ENCODE results near the gene DLL4. TPM values are rescaled to one million over a fixed set of nuclear protein-coding genes. Genes with fewer than 3 reads are reported as not detected.

Gene DLL4
- total RNA-seq, 2 experiments from 2014 or later = 0.11 to 0.14 TPM

- ATAC-seq (ENCODE audit: poor library complexity) (no peak), DNase-seq (no peak)
- CTCF ChIA-PET = interaction anchor here (1.2 kb wide), 1 partner anchor 14 kb away, joined by 3 read pairs; no protein-coding TSS in a partner anchor
- intact Hi-C loops (cut with DNase I, micrococcal nuclease) = loop anchor here in 1 of 2 experiments (10.0 kb wide), 3 partner anchors 52 to 448 kb away; partner anchors contain the start of genes KNL1 and NDUFAF1
- peaks cover 18% of the 10 kb centered on the region for H3K4me1 ChIP-seq (ENCODE audit: insufficient read depth, low read length)
- TF ChIP-seq CTCF (IDR thresholded peaks at IDR 0.05) = no peak
- Mint-ChIP-seq H3K27me3 (no peaks in the 10 kb centered on the region), H3K9me3 (no peaks in the 10 kb centered on the region), H3K4me1 (ENCODE audit: low read depth) (peaks cover 6% of the 10 kb centered on the region), H3K36me3 (ENCODE audit: low read depth) (peaks cover 9% of the 10 kb centered on the region), H3K27ac (no peak overlapping the region), H3K4me3 (no peak overlapping the region)
- no peaks in the 10 kb centered on the region for H3K36me3 ChIP-seq (ENCODE audit: insufficient read depth, low read length)
- no peak overlapping the region for H3K4me3 ChIP-seq (ENCODE audit: low read length)
- H3K9me3 ChIP-seq (ENCODE audit: control insufficient read depth in 1 of 2, insufficient read depth in 1 of 2, low read length in 2 of 2) = no peaks in the 10 kb centered on the region
- POLR2A ChIA-PET = interaction anchor here (0.7 kb wide), 1 partner anchor 24 kb away, joined by 3 read pairs; no protein-coding TSS in a partner anchor
- H3K27ac ChIP-seq (ENCODE audit: low read depth in 1 of 2, low read length in 2 of 2) = no peak overlapping the region
- no peaks in the 10 kb centered on the region for H3K27me3 ChIP-seq (ENCODE audit: control insufficient read depth in 1 of 2, insufficient read depth in 2 of 2, low read length in 2 of 2)
Observed at GRCh38 chr15:40957041-40957555, 28.0 kb downstream of the DLL4 start.

GRCh38 chr15:40957581-40958051 lies 28.5 kb downstream of the DLL4 start:
- Mint-ChIP-seq H3K4me3 (no peak overlapping the region), H3K27me3 (no peaks in the 10 kb centered on the region), H3K9me3 (no peaks in the 10 kb centered on the region), H3K27ac (no peak overlapping the region), H3K4me1 (ENCODE audit: low read depth) (peaks cover 6% of the 10 kb centered on the region), H3K36me3 (ENCODE audit: low read depth) (peaks cover 9% of the 10 kb centered on the region)
- DNase-seq = no peak
- TF ChIP-seq CTCF (IDR thresholded peaks at IDR 0.05) = no peak
- Histone ChIP-seq H3K36me3 (ENCODE audit: insufficient read depth, low read length) (no peaks in the 10 kb centered on the region), H3K27ac (ENCODE audit: low read depth in 1 of 2, low read length in 2 of 2) (no peak overlapping the region), H3K27me3 (ENCODE audit: control insufficient read depth in 1 of 2, insufficient read depth in 2 of 2, low read length in 2 of 2) (no peaks in the 10 kb centered on the region), H3K4me1 (ENCODE audit: insufficient read depth, low read length) (peaks cover 13% of the 10 kb centered on the region), H3K9me3 (ENCODE audit: control insufficient read depth in 1 of 2, insufficient read depth in 1 of 2, low read length in 2 of 2) (no peaks in the 10 kb centered on the region), H3K4me3 (ENCODE audit: low read length) (no peak overlapping the region)
- intact Hi-C loops (cut with DNase I, micrococcal nuclease) = loop anchor here in 1 of 2 experiments (10.0 kb wide), 3 partner anchors 53 to 447 kb away; partner anchors contain the start of genes KNL1 and NDUFAF1
- ATAC-seq (ENCODE audit: poor library complexity) = no peak
- POLR2A ChIA-PET = no interaction called here
- CTCF ChIA-PET = no interaction called here

- ChIA-PET CTCF (no interaction called here), POLR2A (no interaction called here)
- no peaks in the 10 kb centered on the region for H3K36me3 ChIP-seq (ENCODE audit: insufficient read depth, low read length)
- no peaks in the 10 kb centered on the region for H3K27me3 ChIP-seq (ENCODE audit: control insufficient read depth in 1 of 2, insufficient read depth in 2 of 2, low read length in 2 of 2)
- Mint-ChIP-seq H3K36me3 (ENCODE audit: low read depth) (peaks cover 8% of the 10 kb centered on the region), H3K9me3 (no peaks in the 10 kb centered on the region), H3K27me3 (peaks cover 2% of the 10 kb centered on the region), H3K4me3 (no peak overlapping the region), H3K4me1 (ENCODE audit: low read depth) (peaks cover 4% of the 10 kb centered on the region), H3K27ac (no peak overlapping the region)
- TF ChIP-seq CTCF (IDR thresholded peaks at IDR 0.05) = no peak
- no peak overlapping the region for H3K27ac ChIP-seq (ENCODE audit: low read depth in 1 of 2, low read length in 2 of 2)
- DNase-seq = no peak
- intact Hi-C loops (cut with DNase I, micrococcal nuclease) = loop anchor here in 1 of 2 experiments (10.0 kb wide), 3 partner anchors 53 to 447 kb away; partner anchors contain the start of genes KNL1 and NDUFAF1
- H3K9me3 ChIP-seq (ENCODE audit: control insufficient read depth in 1 of 2, insufficient read depth in 1 of 2, low read length in 2 of 2) = no peaks in the 10 kb centered on the region
- H3K4me1 ChIP-seq (ENCODE audit: insufficient read depth, low read length) = peaks cover 10% of the 10 kb centered on the region
- H3K4me3 ChIP-seq (ENCODE audit: low read length) = no peak overlapping the region
- ATAC-seq (ENCODE audit: poor library complexity) = no peak
Observed at GRCh38 chr15:40958146-40958545, 29.0 kb downstream of the DLL4 start.

All from CD4-positive, alpha-beta T cell (primary cell).